ENCODE results near the gene ZFHX2. TPM values are rescaled to one million over a fixed set of nuclear protein-coding genes. Genes with fewer than 3 reads are reported as not detected.

Gene ZFHX2
- total RNA-seq, 1 donor from 2014 or later: under 0.01 TPM

Other genes starting within 250 kb of the ZFHX2 start
- 1.5 and 3.6 TPM in 2 replicates for gene PPP1R3E, start 248.9 kb downstream of the ZFHX2 start, total RNA-seq
- 9.4 and 14.9 TPM in 2 replicates for gene BCL2L2, start 244.9 kb downstream of the ZFHX2 start, total RNA-seq
- 46.2 and 52.8 TPM in 2 replicates for gene PABPN1, start 230.3 kb downstream of the ZFHX2 start, total RNA-seq
- 0.22 and 0.60 TPM in 2 replicates for gene SLC22A17, start 198.9 kb downstream of the ZFHX2 start, total RNA-seq
- gene EFS, start 186.6 kb downstream of the ZFHX2 start, total RNA-seq: not detected in 2 replicates
- gene IL25, start 179.0 kb downstream of the ZFHX2 start, total RNA-seq: not detected in 2 replicates
- gene CMTM5, start 174.7 kb downstream of the ZFHX2 start, total RNA-seq: not detected in 2 replicates
- not detected in 2 replicates for gene MYH6, start 143.5 kb downstream of the ZFHX2 start, total RNA-seq
- not detected in 2 replicates for gene MYH7, start 116.1 kb downstream of the ZFHX2 start, total RNA-seq
- 28.1 and 46.8 TPM in 2 replicates for gene NGDN, start 82.1 kb downstream of the ZFHX2 start, total RNA-seq
- gene THTPA, start 4.5 kb upstream of the ZFHX2 start, total RNA-seq: 5.7 and 9.1 TPM in 2 replicates
- 18.5 and 23.8 TPM in 2 replicates for gene AP1G2, start 16.0 kb upstream of the ZFHX2 start, total RNA-seq
- not detected in 2 replicates for gene JPH4, start 27.0 kb upstream of the ZFHX2 start, total RNA-seq
- 0.20 and 0.87 TPM in 2 replicates for gene DHRS2, start 84.6 kb upstream of the ZFHX2 start, total RNA-seq